ENCODE data around the gene MACF1.

Gene MACF1

DNA sequence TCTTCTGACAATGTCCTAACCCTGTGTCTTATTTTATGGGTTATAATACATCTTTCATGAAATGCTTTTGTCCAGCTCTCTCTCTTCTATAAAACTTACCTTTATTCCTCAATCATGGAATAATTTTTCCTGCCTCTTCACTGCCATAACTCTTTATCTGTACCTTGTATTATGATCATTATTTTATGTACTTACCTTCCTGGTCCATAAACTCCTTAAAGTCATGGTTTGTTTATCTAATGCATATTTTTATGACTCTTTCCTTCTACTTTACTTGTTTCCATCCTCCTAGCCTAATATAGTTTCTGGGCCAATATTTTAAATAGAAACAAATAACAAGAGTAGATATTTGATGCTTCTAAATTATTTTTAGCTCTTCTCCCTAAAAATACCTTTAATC, 221.1 kb downstream of the MACF1 start:
- TF ChIP-seq, protein P1, sequence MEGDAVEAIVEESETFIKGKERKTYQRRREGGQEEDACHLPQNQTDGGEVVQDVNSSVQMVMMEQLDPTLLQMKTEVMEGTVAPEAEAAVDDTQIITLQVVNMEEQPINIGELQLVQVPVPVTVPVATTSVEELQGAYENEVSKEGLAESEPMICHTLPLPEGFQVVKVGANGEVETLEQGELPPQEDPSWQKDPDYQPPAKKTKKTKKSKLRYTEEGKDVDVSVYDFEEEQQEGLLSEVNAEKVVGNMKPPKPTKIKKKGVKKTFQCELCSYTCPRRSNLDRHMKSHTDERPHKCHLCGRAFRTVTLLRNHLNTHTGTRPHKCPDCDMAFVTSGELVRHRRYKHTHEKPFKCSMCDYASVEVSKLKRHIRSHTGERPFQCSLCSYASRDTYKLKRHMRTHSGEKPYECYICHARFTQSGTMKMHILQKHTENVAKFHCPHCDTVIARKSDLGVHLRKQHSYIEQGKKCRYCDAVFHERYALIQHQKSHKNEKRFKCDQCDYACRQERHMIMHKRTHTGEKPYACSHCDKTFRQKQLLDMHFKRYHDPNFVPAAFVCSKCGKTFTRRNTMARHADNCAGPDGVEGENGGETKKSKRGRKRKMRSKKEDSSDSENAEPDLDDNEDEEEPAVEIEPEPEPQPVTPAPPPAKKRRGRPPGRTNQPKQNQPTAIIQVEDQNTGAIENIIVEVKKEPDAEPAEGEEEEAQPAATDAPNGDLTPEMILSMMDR (IDR thresholded peaks at IDR 0.05; ENCODE audit: insufficient read depth, low read length, poor library complexity, severe bottlenecking), result no peak
- peaks cover 6% of the 10 kb centered on the region for H3K36me3 ChIP-seq (ENCODE audit: control insufficient read depth, insufficient read depth, low read length)
- no peaks in the 10 kb centered on the region for H3K27me3 ChIP-seq (replicated peaks; ENCODE audit: control insufficient read depth, insufficient read depth, low read length)
- H3K4me3 ChIP-seq (replicated peaks; ENCODE audit: low read depth, low read length), result no peak overlapping the region
- DNase-seq (ENCODE audit: extremely low read depth, insufficient read length), result no peak

DNA sequence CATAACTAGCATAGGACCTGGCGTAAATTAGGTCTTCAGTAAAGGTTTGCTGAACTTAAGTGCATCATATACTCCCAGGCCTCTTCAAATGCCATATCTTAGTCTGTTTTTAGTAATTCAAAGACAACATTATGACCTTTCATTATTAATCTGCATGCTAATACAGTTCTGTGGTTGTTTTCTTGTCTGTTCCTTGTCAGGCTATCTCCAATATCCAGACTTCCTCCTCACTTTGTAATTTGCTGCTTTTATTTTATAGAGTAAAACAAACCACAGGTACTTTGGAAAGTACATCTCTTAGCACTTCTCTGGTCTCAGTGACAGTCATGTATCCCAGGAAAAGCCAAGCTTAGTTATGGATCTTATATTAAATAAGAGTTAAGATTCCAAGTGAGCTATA, 221.9 kb downstream of the MACF1 start:
- DNase-seq (ENCODE audit: extremely low read depth, insufficient read length), result no peak
- no peak overlapping the region for H3K4me3 ChIP-seq (replicated peaks; ENCODE audit: low read depth, low read length)
- TF ChIP-seq, protein P1 (IDR thresholded peaks at IDR 0.05; ENCODE audit: insufficient read depth, low read length, poor library complexity, severe bottlenecking), result no peak
- peaks cover 6% of the 10 kb centered on the region for H3K36me3 ChIP-seq (ENCODE audit: control insufficient read depth, insufficient read depth, low read length)
- H3K27me3 ChIP-seq (replicated peaks; ENCODE audit: control insufficient read depth, insufficient read depth, low read length), result no peaks in the 10 kb centered on the region

DNA sequence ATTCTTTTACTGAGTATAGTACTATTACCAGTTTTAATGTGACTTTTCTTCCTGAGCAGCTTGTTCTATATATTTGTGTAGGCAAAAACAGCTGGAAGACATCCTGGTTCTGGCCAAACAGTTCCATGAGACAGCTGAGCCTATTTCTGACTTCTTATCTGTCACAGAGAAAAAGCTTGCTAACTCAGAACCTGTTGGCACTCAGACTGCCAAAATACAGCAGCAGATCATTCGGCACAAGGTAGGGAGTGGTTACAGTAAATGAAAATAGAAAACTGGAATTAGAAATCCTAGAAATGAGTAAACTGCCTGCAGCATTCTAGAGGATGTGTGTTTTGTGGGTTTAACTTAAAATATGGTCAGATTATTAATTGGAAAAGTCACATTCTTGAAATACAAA, 222.9 kb downstream of the MACF1 start:
- no peaks in the 10 kb centered on the region for H3K27me3 ChIP-seq (replicated peaks; ENCODE audit: control insufficient read depth, insufficient read depth, low read length)
- TF ChIP-seq, protein P1 (IDR thresholded peaks at IDR 0.05; ENCODE audit: insufficient read depth, low read length, poor library complexity, severe bottlenecking), result no peak
- H3K36me3 ChIP-seq (ENCODE audit: control insufficient read depth, insufficient read depth, low read length), result peaks cover 9% of the 10 kb centered on the region
- no peak overlapping the region for H3K4me3 ChIP-seq (replicated peaks; ENCODE audit: low read depth, low read length)
- DNase-seq (ENCODE audit: extremely low read depth, insufficient read length), result no peak

DNA sequence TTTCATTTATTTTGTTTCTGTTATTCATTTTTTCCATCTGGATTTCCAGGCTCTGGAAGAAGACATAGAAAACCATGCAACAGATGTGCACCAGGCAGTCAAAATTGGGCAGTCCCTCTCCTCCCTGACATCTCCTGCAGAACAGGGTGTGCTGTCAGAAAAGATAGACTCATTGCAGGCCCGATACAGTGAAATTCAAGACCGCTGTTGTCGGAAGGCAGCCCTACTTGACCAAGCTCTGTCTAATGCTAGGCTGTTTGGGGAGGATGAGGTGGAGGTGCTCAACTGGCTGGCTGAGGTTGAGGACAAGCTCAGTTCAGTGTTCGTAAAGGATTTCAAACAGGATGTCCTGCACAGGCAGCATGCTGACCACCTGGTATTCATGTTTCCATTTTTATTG, 223.4 kb downstream of the MACF1 start:
- Histone ChIP-seq H3K4me3 (replicated peaks; ENCODE audit: low read depth, low read length) (no peak overlapping the region), H3K36me3 (ENCODE audit: control insufficient read depth, insufficient read depth, low read length) (peaks cover 9% of the 10 kb centered on the region)

DNA sequence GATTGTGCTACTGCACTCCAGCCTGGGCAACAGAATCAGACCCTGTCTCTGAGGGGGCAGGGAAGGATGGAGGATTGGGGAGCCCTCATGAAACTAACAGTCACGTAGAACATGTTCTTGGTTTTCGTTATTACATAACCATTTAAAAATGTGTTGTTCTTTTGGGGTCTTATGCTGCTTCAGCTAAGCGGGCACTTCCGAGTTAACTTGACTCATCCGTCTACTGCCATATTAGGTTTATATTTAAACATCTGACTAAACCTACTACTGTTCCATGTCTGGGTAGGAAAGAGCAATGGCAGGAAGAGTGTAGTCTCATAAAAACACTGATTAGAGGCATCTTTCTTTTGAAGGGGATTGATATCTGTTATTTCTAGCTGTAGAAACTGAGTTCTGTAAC, 227.4 kb downstream of the MACF1 start:
- Histone ChIP-seq H3K4me3 (replicated peaks; ENCODE audit: low read depth, low read length) (no peak overlapping the region), H3K27me3 (replicated peaks; ENCODE audit: control insufficient read depth, insufficient read depth, low read length) (no peaks in the 10 kb centered on the region), H3K36me3 (ENCODE audit: control insufficient read depth, insufficient read depth, low read length) (peaks cover 8% of the 10 kb centered on the region)
- DNase-seq (ENCODE audit: extremely low read depth, insufficient read length), result no peak
- TF ChIP-seq, protein P1 (IDR thresholded peaks at IDR 0.05; ENCODE audit: insufficient read depth, low read length, poor library complexity, severe bottlenecking), result no peak

More for the DNA sequence above, 223.4 kb downstream of the MACF1 start:
- TF ChIP-seq, protein P1 (IDR thresholded peaks at IDR 0.05; ENCODE audit: insufficient read depth, low read length, poor library complexity, severe bottlenecking), result no peak
- no peak for DNase-seq (ENCODE audit: extremely low read depth, insufficient read length)
- no peaks in the 10 kb centered on the region for H3K27me3 ChIP-seq (replicated peaks; ENCODE audit: control insufficient read depth, insufficient read depth, low read length)

DNA sequence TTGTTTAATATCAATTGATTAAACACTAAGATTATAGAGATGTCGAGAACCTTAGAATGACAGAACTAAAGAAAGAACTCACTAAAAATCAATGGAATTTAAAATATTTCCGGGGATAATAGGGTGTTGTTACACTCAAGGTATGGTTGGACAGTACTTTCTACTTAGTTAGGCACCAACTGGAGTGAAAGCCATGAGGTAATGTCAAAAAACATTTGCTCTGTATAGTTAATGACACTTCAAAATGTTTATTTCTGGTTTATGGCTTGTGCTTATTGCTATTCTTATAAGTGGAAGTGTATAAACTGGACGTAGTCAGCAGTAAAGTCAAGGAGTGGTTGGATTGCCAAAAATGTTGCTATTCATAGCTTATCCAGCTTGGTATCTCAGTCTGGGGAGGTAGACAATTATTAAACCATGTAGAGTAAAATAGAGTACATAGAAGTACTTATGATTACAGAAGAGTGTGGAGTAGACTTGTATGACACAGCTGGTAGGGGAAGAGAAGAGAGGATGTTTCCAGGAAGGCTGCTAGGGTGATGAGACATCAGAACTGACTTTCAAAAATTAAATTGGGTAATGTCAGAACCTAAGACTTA, 230.4 kb downstream of the MACF1 start:
- no peak for DNase-seq (ENCODE audit: extremely low read depth, insufficient read length)
- no peak overlapping the region for H3K4me3 ChIP-seq (replicated peaks; ENCODE audit: low read depth, low read length)
- H3K36me3 ChIP-seq (ENCODE audit: control insufficient read depth, insufficient read depth, low read length), result peaks cover 11% of the 10 kb centered on the region
- TF ChIP-seq, protein P1 (IDR thresholded peaks at IDR 0.05; ENCODE audit: insufficient read depth, low read length, poor library complexity, severe bottlenecking), result no peak
- no peaks in the 10 kb centered on the region for H3K27me3 ChIP-seq (replicated peaks; ENCODE audit: control insufficient read depth, insufficient read depth, low read length)

Data from GM06990 (cell line).